ENCODE data around the gene FAM118B.

FAM118B gene

GRCh38 chr11:126212089-126212660 lies 593 bp downstream of the FAM118B start:
- ATAC-seq, result peak; percentile 16
- TF ChIP-seq BACH2 (CRISPR knock-in tag; IDR thresholded peaks at IDR 0.05; ENCODE audit: borderline replicate concordance), result no peak
- TF ChIP-seq TOX (CRISPR knock-in tag; IDR thresholded peaks at IDR 0.05; ENCODE audit: borderline replicate concordance), result no peak
- no peak for TF ChIP-seq ZNF8 (CRISPR knock-in tag; IDR thresholded peaks at IDR 0.05)
- TF ChIP-seq POU6F1 (CRISPR knock-in tag; IDR thresholded peaks at IDR 0.05; ENCODE audit: borderline replicate concordance, low read depth), result no peak
- no peak for TF ChIP-seq ZNF70 (CRISPR knock-in tag; IDR thresholded peaks at IDR 0.05)
- TF ChIP-seq SNAI2 (CRISPR knock-in tag; IDR thresholded peaks at IDR 0.05), result no peak
- TF ChIP-seq ESRRG (CRISPR knock-in tag; IDR thresholded peaks at IDR 0.05), result no peak

- TF ChIP-seq ZC3H10 (CRISPR knock-in tag; IDR thresholded peaks at IDR 0.05) (no peak), CSRNP3 (CRISPR knock-in tag; IDR thresholded peaks at IDR 0.05) (no peak), CREB5 (CRISPR knock-in tag; IDR thresholded peaks at IDR 0.05; ENCODE audit: low read depth) (no peak), ZNF8 (CRISPR knock-in tag; IDR thresholded peaks at IDR 0.05) (no peak)
- ATAC-seq, result no peak
Observed at GRCh38 chr11:126214441-126214840, 2.9 kb downstream of the FAM118B start.

- ATAC-seq, result no peak
- TF ChIP-seq POU6F1 (CRISPR knock-in tag; IDR thresholded peaks at IDR 0.05; ENCODE audit: borderline replicate concordance, low read depth) (no peak), CREB5 (CRISPR knock-in tag; IDR thresholded peaks at IDR 0.05; ENCODE audit: low read depth) (no peak), PPARA (CRISPR knock-in tag; IDR thresholded peaks at IDR 0.05; ENCODE audit: borderline replicate concordance) (no peak), ZNF70 (CRISPR knock-in tag; IDR thresholded peaks at IDR 0.05) (no peak)
Observed at GRCh38 chr11:126214841-126215240, 3.3 kb downstream of the FAM118B start.

GRCh38 chr11:126216526-126217305 lies 5.1 kb downstream of the FAM118B start:
- no peak for TF ChIP-seq CREB5 (CRISPR knock-in tag; IDR thresholded peaks at IDR 0.05; ENCODE audit: low read depth)
- TF ChIP-seq CSRNP3 (CRISPR knock-in tag; IDR thresholded peaks at IDR 0.05), result no peak
- TF ChIP-seq BACH2 (CRISPR knock-in tag; IDR thresholded peaks at IDR 0.05; ENCODE audit: borderline replicate concordance), result no peak
- no peak for TF ChIP-seq GLIS3 (CRISPR knock-in tag; IDR thresholded peaks at IDR 0.05)
- no peak for TF ChIP-seq ZNF8 (CRISPR knock-in tag; IDR thresholded peaks at IDR 0.05)
- no peak for TF ChIP-seq TCF4 (CRISPR knock-in tag; IDR thresholded peaks at IDR 0.05; ENCODE audit: borderline replicate concordance)
- TF ChIP-seq ESRRG (CRISPR knock-in tag; IDR thresholded peaks at IDR 0.05), result no peak
- TF ChIP-seq ISL1 (CRISPR knock-in tag; IDR thresholded peaks at IDR 0.05), result no peak
- no peak for TF ChIP-seq TOX (CRISPR knock-in tag; IDR thresholded peaks at IDR 0.05; ENCODE audit: borderline replicate concordance)
- TF ChIP-seq ZC3H10 (CRISPR knock-in tag; IDR thresholded peaks at IDR 0.05), result no peak
- TF ChIP-seq CSDC2 (CRISPR knock-in tag; IDR thresholded peaks at IDR 0.05), result no peak
- no peak for TF ChIP-seq SNAI2 (CRISPR knock-in tag; IDR thresholded peaks at IDR 0.05)
- no peak for TF ChIP-seq PPARA (CRISPR knock-in tag; IDR thresholded peaks at IDR 0.05; ENCODE audit: borderline replicate concordance)
- no peak for TF ChIP-seq ZFP3 (CRISPR knock-in tag; IDR thresholded peaks at IDR 0.05)
- TF ChIP-seq ZFP30 (CRISPR knock-in tag; IDR thresholded peaks at IDR 0.05), result no peak
- TF ChIP-seq TSHZ2 (CRISPR knock-in tag; IDR thresholded peaks at IDR 0.05), result no peak
- no peak for TF ChIP-seq ZNF70 (CRISPR knock-in tag; IDR thresholded peaks at IDR 0.05)
- no peak for TF ChIP-seq ZNF565 (CRISPR knock-in tag; conservative IDR thresholded peaks at IDR 0.05; ENCODE audit: low read depth)
- TF ChIP-seq RARB (CRISPR knock-in tag; IDR thresholded peaks at IDR 0.05), result no peak
- ATAC-seq, result no peak
